ENCODE data around the gene SOWAHA.

DNA sequence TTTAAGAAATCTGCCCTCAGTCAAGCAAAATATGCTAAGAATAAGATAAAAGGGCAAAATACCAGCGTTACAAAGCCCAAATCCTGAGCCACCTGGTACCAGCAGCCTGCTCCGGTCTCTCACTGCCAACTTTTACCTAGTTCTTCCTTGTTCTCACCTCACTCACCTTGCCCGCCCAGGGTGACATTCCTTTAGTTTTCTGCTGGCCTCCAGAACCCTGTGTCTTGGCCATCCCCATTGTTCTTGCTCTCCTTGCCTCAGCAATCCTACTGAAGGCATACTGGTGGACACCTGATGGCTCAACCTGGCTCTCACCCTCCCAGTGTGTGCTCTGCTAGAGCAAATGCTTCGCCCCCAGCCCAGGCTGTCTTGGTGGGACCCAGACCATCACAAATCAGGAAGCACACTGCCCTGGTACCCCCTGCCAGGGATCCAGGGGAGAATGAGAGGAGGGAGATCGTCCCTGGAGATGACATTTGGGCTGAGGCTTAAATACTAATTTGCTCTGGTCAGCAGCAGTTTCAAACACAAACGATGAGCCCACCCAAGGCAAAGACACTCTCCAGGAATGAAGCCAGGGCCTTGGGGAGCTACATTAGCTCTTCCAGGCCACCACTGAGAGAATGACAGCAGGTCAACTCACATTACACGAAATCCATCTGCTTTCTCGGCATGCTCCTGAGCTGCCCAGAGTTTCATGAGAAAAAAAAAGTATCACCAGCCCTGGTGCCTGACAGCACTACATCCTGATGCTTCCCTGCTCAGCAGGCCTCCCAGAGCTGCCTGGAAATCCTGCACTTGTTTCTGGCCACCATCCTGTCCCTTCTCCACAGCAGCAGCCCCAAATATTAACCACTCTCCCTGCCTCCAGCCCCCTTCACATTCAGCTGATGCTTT is 23.9 kb upstream of the SOWAHA start:
- TF ChIP-seq, protein P1, sequence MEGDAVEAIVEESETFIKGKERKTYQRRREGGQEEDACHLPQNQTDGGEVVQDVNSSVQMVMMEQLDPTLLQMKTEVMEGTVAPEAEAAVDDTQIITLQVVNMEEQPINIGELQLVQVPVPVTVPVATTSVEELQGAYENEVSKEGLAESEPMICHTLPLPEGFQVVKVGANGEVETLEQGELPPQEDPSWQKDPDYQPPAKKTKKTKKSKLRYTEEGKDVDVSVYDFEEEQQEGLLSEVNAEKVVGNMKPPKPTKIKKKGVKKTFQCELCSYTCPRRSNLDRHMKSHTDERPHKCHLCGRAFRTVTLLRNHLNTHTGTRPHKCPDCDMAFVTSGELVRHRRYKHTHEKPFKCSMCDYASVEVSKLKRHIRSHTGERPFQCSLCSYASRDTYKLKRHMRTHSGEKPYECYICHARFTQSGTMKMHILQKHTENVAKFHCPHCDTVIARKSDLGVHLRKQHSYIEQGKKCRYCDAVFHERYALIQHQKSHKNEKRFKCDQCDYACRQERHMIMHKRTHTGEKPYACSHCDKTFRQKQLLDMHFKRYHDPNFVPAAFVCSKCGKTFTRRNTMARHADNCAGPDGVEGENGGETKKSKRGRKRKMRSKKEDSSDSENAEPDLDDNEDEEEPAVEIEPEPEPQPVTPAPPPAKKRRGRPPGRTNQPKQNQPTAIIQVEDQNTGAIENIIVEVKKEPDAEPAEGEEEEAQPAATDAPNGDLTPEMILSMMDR (IDR thresholded peaks at IDR 0.05; ENCODE audit: low read length) = no peak
- TF ChIP-seq EZH2 (optimal IDR thresholded peaks at IDR 0.05; ENCODE audit: low read depth, low read length) = no peak
- no peak for TF ChIP-seq EZH2phosphoT487 (IDR thresholded peaks at IDR 0.05; ENCODE audit: low read length)
